Ishikawa (cell line): ENCODE data around the gene TUSC7.

Experiments
- CEBPB ChIP-seq: IDR thresholded peaks from 2 replicates; pipeline ENCODE4 v1.6.1; 2012
- CREB1 ChIP-seq: IDR thresholded peaks from 2 replicates; pipeline ENCODE4 v1.6.1; 2012; ENCODE audit warnings: low read depth
- EGR1 ChIP-seq: IDR thresholded peaks from 2 replicates; pipeline ENCODE4 v1.6.1; 2012
- EP300 ChIP-seq: IDR thresholded peaks from 2 replicates; pipeline ENCODE4 v1.6.1; 2012; ENCODE audit warnings: borderline replicate concordance
- FOXM1 ChIP-seq: IDR thresholded peaks from 2 replicates; pipeline ENCODE4 v1.6.1; 2012; ENCODE audit warnings: low read depth, borderline replicate concordance
- NFIC ChIP-seq: IDR thresholded peaks from 2 replicates; pipeline ENCODE4 v1.6.1; 2012
- RAD21 ChIP-seq: IDR thresholded peaks from 2 replicates; pipeline ENCODE4 v1.6.1; 2012; ENCODE audit warnings: low read depth
- TAF1 ChIP-seq: IDR thresholded peaks from 2 replicates; pipeline ENCODE4 v1.6.1; 2012; ENCODE audit warnings: low read depth, mild to moderate bottlenecking
- TCF12 ChIP-seq: IDR thresholded peaks from 2 replicates; pipeline ENCODE4 v1.6.1; 2012; ENCODE audit warnings: low read depth
- TEAD4 ChIP-seq: IDR thresholded peaks from 2 replicates; pipeline ENCODE4 v1.6.1; 2012
- YY1 ChIP-seq: IDR thresholded peaks from 2 replicates; pipeline ENCODE4 v1.6.1; 2012; ENCODE audit warnings: low read depth
- ZBTB7A ChIP-seq: IDR thresholded peaks from 2 replicates; pipeline ENCODE4 v1.6.1; 2012; ENCODE audit warnings: low read depth
- TF ChIP-seq, protein P1 (sequence below): IDR thresholded peaks from 2 replicates; pipeline ENCODE4 v1.6.1; 2012
- TF ChIP-seq, protein P2 (sequence below): IDR thresholded peaks from 2 replicates; pipeline ENCODE4 v1.6.1; 2012; ENCODE audit warnings: low read depth, mild to moderate bottlenecking
- TF ChIP-seq, protein P3 (sequence below): IDR thresholded peaks from 2 replicates; pipeline ENCODE4 v1.6.1; 2012

The TUSC7 gene

DNA sequence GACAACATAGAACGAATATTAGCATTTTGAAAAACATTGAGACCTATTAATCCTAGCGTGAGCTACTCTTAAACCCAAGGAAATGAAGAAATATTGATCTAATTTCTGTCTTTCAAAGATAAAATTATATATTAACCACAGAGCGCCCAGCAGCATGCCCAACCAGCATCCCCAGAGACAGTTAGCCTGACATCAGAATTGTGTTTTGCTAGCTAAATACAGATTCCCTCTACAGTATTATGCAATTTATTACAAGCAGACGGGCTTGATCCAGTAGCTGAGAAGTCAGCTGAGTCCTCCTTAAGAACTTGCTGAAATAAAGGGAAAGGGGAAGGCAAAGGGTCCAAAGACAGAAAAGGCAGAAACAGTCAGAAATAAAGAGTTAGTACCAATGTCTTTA, 7.2 kb upstream of the TUSC7 start:
- TF ChIP-seq FOXM1 (no peak), RAD21 (no peak), NFIC (no peak), EGR1 (no peak), TCF12 (no peak), CEBPB (no peak), TAF1 (no peak), EP300 (no peak), TEAD4 (no peak), CREB1 (no peak), ZBTB7A (no peak)
- TF ChIP-seq, protein P1, sequence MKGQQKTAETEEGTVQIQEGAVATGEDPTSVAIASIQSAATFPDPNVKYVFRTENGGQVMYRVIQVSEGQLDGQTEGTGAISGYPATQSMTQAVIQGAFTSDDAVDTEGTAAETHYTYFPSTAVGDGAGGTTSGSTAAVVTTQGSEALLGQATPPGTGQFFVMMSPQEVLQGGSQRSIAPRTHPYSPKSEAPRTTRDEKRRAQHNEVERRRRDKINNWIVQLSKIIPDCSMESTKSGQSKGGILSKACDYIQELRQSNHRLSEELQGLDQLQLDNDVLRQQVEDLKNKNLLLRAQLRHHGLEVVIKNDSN: no peak
- TF ChIP-seq, protein P2, sequence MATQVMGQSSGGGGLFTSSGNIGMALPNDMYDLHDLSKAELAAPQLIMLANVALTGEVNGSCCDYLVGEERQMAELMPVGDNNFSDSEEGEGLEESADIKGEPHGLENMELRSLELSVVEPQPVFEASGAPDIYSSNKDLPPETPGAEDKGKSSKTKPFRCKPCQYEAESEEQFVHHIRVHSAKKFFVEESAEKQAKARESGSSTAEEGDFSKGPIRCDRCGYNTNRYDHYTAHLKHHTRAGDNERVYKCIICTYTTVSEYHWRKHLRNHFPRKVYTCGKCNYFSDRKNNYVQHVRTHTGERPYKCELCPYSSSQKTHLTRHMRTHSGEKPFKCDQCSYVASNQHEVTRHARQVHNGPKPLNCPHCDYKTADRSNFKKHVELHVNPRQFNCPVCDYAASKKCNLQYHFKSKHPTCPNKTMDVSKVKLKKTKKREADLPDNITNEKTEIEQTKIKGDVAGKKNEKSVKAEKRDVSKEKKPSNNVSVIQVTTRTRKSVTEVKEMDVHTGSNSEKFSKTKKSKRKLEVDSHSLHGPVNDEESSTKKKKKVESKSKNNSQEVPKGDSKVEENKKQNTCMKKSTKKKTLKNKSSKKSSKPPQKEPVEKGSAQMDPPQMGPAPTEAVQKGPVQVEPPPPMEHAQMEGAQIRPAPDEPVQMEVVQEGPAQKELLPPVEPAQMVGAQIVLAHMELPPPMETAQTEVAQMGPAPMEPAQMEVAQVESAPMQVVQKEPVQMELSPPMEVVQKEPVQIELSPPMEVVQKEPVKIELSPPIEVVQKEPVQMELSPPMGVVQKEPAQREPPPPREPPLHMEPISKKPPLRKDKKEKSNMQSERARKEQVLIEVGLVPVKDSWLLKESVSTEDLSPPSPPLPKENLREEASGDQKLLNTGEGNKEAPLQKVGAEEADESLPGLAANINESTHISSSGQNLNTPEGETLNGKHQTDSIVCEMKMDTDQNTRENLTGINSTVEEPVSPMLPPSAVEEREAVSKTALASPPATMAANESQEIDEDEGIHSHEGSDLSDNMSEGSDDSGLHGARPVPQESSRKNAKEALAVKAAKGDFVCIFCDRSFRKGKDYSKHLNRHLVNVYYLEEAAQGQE: no peak
- TF ChIP-seq, protein P3, sequence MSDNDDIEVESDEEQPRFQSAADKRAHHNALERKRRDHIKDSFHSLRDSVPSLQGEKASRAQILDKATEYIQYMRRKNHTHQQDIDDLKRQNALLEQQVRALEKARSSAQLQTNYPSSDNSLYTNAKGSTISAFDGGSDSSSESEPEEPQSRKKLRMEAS: no peak

DNA sequence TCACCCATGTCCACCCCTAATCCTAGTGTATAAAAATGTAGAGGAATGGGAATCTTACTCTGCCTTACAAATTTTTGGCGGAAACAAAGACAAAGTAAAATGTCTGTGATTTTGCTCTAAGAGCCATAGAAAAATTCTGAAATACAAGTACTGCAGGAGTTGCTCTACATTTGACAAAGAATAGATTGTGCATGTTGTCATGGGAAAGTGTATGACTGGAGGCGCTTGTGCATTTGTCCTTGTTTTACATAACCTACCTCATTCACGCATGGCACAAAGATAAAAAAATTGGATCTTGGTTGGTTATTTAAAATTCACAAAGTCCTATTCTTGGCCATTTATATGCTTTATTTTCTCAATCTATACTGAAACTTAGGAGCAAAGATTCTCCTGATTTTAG, 2.0 kb upstream of the TUSC7 start:
- TF ChIP-seq, protein P3: no peak

DNA sequence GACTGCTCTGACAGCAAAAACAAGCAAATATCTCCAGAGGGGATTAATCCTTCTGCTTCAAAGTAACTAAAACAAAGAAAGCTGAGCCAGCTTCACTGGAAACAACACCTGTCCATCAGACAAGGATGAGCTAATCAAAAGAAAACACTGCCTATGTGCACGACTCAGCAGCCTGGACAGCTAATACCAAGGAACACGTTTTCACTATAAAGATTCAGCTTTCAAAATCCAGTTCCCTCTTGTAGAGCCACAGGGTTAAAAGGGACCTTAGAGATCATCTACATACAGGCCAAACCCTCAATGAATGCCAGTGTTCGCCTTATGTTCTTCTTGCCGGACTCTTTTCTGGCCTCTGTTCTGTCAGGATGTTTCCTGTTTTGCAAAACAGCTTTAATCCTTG, 6.9 kb downstream of the TUSC7 start:
- no peak for TF ChIP-seq YY1
- no peak for TF ChIP-seq CEBPB
- TF ChIP-seq RAD21: no peak
- TF ChIP-seq CREB1: no peak

DNA sequence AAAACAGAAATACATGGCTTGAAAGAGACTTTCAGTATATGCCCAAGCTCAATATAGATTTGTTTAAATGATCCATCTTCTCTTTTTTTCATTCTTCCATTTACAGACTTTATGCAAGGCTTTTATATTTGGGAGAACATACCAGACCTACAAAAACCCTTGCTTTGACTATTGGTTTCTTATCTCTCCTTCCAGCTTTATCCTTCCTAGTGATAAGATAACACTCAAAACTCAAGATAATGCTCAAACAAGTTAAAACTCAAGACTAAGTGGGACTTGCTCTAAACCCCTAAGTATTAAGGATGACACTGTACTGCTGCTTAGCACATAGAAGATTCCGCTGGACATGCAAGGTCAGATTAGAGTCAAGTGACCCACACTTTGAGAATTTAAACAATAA, 8.0 kb downstream of the TUSC7 start:
- TF ChIP-seq, protein P2: no peak
- TF ChIP-seq YY1 (no peak), RAD21 (no peak), TAF1 (no peak), ZBTB7A (no peak), TCF12 (no peak), TEAD4 (no peak), NFIC (no peak), EP300 (no peak), CEBPB (no peak)

DNA sequence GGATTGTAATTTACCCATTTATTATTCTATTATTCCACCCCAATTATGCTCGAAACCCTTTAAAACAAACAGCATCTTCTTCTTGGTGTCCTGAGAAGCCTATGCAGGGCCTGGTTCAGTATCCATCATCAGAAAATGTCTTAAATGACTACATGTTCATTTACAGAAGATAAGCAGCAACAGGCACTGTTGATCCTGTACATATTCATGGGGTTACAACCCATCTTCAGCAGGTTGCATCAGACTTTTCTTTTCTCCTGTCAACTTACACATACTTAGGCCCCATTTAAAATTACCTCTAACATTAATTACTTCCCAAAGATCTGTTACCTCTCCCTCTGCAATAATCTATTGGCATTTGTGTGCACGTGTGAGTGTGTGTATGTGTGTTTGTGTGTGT, 18.9 kb downstream of the TUSC7 start:
- TF ChIP-seq, protein P2: no peak
- TF ChIP-seq CEBPB (no peak), RAD21 (no peak), EP300 (no peak), CREB1 (no peak), FOXM1 (no peak), EGR1 (no peak), TAF1 (no peak)
- TF ChIP-seq, protein P1: no peak
- TF ChIP-seq, protein P3: no peak
